Measurements from ENCODE around the gene TIMM44.
A peak's percentile ranks its signal among the peaks of the same experiment; 100 is the strongest.

Gene TIMM44

DNA sequence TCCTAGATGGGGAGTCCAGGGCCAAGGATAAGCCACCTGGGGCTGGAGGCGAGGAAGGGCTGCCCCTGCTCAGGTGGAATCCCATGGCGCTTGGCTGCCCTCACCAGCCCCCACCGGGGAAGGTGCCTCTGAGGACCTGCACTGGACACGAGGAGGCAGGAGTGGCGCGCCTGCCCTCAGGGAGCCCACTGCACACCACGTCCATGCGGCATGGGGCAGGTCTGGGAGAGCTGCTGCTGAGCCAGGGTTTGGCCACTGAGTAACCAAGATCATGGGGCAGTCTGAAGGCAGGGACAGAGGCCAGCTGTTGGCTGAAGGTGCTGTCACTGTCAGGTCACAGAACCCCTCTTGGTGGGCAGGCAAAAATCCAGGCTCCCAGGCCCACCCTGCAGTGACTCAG lies 36.1 kb upstream of the TIMM44 start:
- no CpG with 5 or more reads among the region's 8 CpGs for WGBS, 2 donors (ENCODE audit: extremely low coverage in 2 of 2, insufficient read length in 2 of 2, insufficient replicate concordance in 1 of 2)
- no peak overlapping the region for H3K18ac ChIP-seq (ENCODE audit: low read length)
- H3K4ac ChIP-seq (ENCODE audit: low read length) = peak overlapping the region; percentile 31

DNA sequence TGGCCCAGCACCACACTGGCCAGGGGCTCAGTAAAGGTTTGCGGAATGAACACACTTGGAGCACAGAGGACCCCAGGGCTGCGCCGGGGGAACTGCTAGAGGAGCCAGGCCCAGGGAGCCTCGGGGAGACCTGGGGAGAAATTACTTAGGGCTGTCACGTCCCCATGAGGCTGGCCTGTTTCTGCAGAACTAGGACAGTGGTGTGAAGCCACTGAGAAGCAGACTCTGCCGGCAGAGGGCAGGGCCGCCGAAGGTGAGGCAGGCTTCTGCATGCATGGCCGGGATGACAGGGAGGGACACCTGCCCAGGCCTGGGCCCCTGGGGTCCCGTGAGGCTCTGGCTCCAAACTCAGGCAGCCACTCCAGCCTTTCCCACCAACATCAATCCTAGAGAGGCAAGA lies 35.5 kb upstream of the TIMM44 start:
- Histone ChIP-seq H4K8ac (ENCODE audit: low read depth, low read length) (no peak overlapping the region), H3K36me3 (replicated peaks in 1 of 2; ENCODE audit: control insufficient read depth in 2 of 2, insufficient read depth in 2 of 2, low read length in 2 of 2) (peaks cover 76 to 96% of the 10 kb centered on the region in 2 donors), H3K79me1 (ENCODE audit: low read depth, low read length) (peaks cover 25% of the 10 kb centered on the region), H2AFZ (ENCODE audit: low read length) (no peak overlapping the region), H3K14ac (ENCODE audit: low read length) (no peak overlapping the region), H2BK120ac (ENCODE audit: low read depth, low read length) (no peak overlapping the region), H3K27ac (replicated peaks; ENCODE audit: low read length) (no peak overlapping the region), H3K4me1 (ENCODE audit: control insufficient read depth in 2 of 2, insufficient read depth in 1 of 2, low read depth in 1 of 2, low read length in 2 of 2) (peaks cover 0 to 2% of the 10 kb centered on the region in 2 donors), H4K91ac (ENCODE audit: low read depth, low read length, poor library complexity) (no peak overlapping the region), H2BK5ac (ENCODE audit: low read length) (no peak overlapping the region), H3K4ac (ENCODE audit: low read length) (no peak overlapping the region), H3K18ac (ENCODE audit: low read length) (peak overlapping the region; percentile 13), H2BK12ac (ENCODE audit: low read length) (no peak overlapping the region), H2BK15ac (ENCODE audit: low read length) (no peak overlapping the region), H3K4me2 (ENCODE audit: insufficient read depth, low read length, poor library complexity, severe bottlenecking) (no peak overlapping the region), H2AK5ac (ENCODE audit: low read depth, low read length) (no peak overlapping the region), H3K4me3 (ENCODE audit: low read length in 2 of 2) (no peak overlapping the region), H3K23ac (ENCODE audit: low read depth, low read length, poor library complexity) (no peak overlapping the region), H3K9me3 (replicated peaks in 1 of 2; ENCODE audit: control insufficient read depth in 2 of 2, insufficient read depth in 1 of 2, low read depth in 1 of 2, low read length in 2 of 2) (no peaks in the 10 kb centered on the region), H3K9ac (ENCODE audit: low read depth, low read length, poor library complexity) (no peak overlapping the region), H3K27me3 (ENCODE audit: control insufficient read depth in 3 of 3, insufficient read depth in 3 of 3, low read depth in 1 of 3, low read length in 3 of 3) (no peaks in the 10 kb centered on the region)
- WGBS, 2 donors (ENCODE audit: extremely low coverage in 2 of 2, insufficient read length in 2 of 2, insufficient replicate concordance in 1 of 2) = no CpG with 5 or more reads among the region's 10 CpGs
- DNase-seq (ENCODE audit: low spot score) = no peak

More for the DNA sequence above, 36.1 kb upstream of the TIMM44 start:
- DNase-seq (ENCODE audit: low spot score) = no peak
- Histone ChIP-seq H3K14ac (ENCODE audit: low read length) (no peak overlapping the region), H2BK12ac (ENCODE audit: low read length) (no peak overlapping the region), H3K4me3 (ENCODE audit: low read length in 2 of 2) (no peak overlapping the region), H3K9me3 (replicated peaks in 1 of 2; ENCODE audit: control insufficient read depth in 2 of 2, insufficient read depth in 1 of 2, low read depth in 1 of 2, low read length in 2 of 2) (no peaks in the 10 kb centered on the region), H3K27ac (replicated peaks; ENCODE audit: low read length) (no peak overlapping the region), H3K23ac (ENCODE audit: low read depth, low read length, poor library complexity) (peak overlapping the region; percentile 70), H2BK120ac (ENCODE audit: low read depth, low read length) (no peak overlapping the region), H2BK15ac (ENCODE audit: low read length) (no peak overlapping the region), H4K91ac (ENCODE audit: low read depth, low read length, poor library complexity) (peak overlapping the region; percentile 41), H3K4me1 (ENCODE audit: control insufficient read depth in 2 of 2, insufficient read depth in 1 of 2, low read depth in 1 of 2, low read length in 2 of 2) (peaks cover 0 to 2% of the 10 kb centered on the region in 2 donors), H2BK5ac (ENCODE audit: low read length) (no peak overlapping the region), H3K4me2 (ENCODE audit: insufficient read depth, low read length, poor library complexity, severe bottlenecking) (no peak overlapping the region), H3K36me3 (replicated peaks in 1 of 2; ENCODE audit: control insufficient read depth in 2 of 2, insufficient read depth in 2 of 2, low read length in 2 of 2) (peaks cover 79 to 96% of the 10 kb centered on the region in 2 donors), H3K27me3 (ENCODE audit: control insufficient read depth in 3 of 3, insufficient read depth in 3 of 3, low read depth in 1 of 3, low read length in 3 of 3) (no peaks in the 10 kb centered on the region), H4K8ac (ENCODE audit: low read depth, low read length) (no peak overlapping the region), H2AK5ac (ENCODE audit: low read depth, low read length) (no peak overlapping the region), H2AFZ (ENCODE audit: low read length) (no peak overlapping the region), H3K79me1 (ENCODE audit: low read depth, low read length) (peaks cover 30% of the 10 kb centered on the region), H3K9ac (ENCODE audit: low read depth, low read length, poor library complexity) (no peak overlapping the region)

DNA sequence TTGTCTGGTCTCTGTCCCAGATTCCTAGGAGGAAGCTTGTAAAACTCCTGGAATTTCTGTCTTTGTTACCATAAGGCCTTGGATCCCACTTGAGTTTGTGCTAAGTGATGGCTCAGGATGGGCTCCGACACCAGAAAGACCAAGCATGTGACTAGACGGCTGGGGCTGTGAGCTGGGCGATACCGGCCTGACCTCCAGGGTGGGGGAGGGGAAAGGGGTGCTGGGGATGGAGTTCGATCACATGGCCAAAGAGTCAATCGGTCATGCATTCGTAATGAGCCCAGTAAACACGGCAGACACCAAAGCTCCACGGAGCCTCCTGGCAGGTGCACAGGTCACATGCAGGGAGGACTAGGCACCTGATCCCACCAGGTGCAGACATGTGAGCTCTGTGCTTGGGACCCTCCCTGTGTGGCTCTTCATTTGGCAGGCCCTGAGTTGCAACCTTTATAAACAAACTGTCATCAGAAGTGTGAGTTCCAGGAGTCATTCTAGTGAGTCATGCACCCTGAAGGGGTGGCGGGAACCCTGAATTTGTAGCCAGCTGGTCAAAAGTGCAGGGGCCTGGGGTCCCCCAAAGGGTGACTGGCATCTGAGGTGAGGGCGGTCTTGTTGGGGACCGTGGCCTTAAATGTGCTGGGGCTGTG lies 34.8 kb upstream of the TIMM44 start:
- no peak overlapping the region for H4K91ac ChIP-seq (ENCODE audit: low read depth, low read length, poor library complexity)
- peaks cover 0 to 2% of the 10 kb centered on the region in 2 donors for H3K4me1 ChIP-seq (ENCODE audit: control insufficient read depth in 2 of 2, insufficient read depth in 1 of 2, low read depth in 1 of 2, low read length in 2 of 2)
- no peak overlapping the region for H2BK120ac ChIP-seq (ENCODE audit: low read depth, low read length)
- peaks cover 76 to 96% of the 10 kb centered on the region in 2 donors for H3K36me3 ChIP-seq (replicated peaks in 1 of 2; ENCODE audit: control insufficient read depth in 2 of 2, insufficient read depth in 2 of 2, low read length in 2 of 2)
- H3K14ac ChIP-seq (ENCODE audit: low read length) = no peak overlapping the region
- WGBS, 2 donors (ENCODE audit: extremely low coverage in 2 of 2, insufficient read length in 2 of 2, insufficient replicate concordance in 1 of 2) = no CpG with 5 or more reads among the region's 12 CpGs
- H3K4me2 ChIP-seq (ENCODE audit: insufficient read depth, low read length, poor library complexity, severe bottlenecking) = no peak overlapping the region
- no peaks in the 10 kb centered on the region for H3K9me3 ChIP-seq (replicated peaks in 1 of 2; ENCODE audit: control insufficient read depth in 2 of 2, insufficient read depth in 1 of 2, low read depth in 1 of 2, low read length in 2 of 2)
- no peak overlapping the region for H2BK15ac ChIP-seq (ENCODE audit: low read length)
- DNase-seq (ENCODE audit: low spot score) = no peak
- no peak overlapping the region for H3K23ac ChIP-seq (ENCODE audit: low read depth, low read length, poor library complexity)
- H3K18ac ChIP-seq (ENCODE audit: low read length) = no peak overlapping the region
- peaks cover 18% of the 10 kb centered on the region for H3K79me1 ChIP-seq (ENCODE audit: low read depth, low read length)
- H2BK12ac ChIP-seq (ENCODE audit: low read length) = no peak overlapping the region
- no peak overlapping the region for H3K9ac ChIP-seq (ENCODE audit: low read depth, low read length, poor library complexity)
- no peak overlapping the region for H3K4me3 ChIP-seq (ENCODE audit: low read length in 2 of 2)
- no peak overlapping the region for H3K4ac ChIP-seq (ENCODE audit: low read length)
- no peak overlapping the region for H3K27ac ChIP-seq (replicated peaks; ENCODE audit: low read length)
- no peak overlapping the region for H2BK5ac ChIP-seq (ENCODE audit: low read length)
- H2AFZ ChIP-seq (ENCODE audit: low read length) = no peak overlapping the region
- no peak overlapping the region for H4K8ac ChIP-seq (ENCODE audit: low read depth, low read length)
- no peak overlapping the region for H2AK5ac ChIP-seq (ENCODE audit: low read depth, low read length)
- no peaks in the 10 kb centered on the region for H3K27me3 ChIP-seq (ENCODE audit: control insufficient read depth in 3 of 3, insufficient read depth in 3 of 3, low read depth in 1 of 3, low read length in 3 of 3)

DNA sequence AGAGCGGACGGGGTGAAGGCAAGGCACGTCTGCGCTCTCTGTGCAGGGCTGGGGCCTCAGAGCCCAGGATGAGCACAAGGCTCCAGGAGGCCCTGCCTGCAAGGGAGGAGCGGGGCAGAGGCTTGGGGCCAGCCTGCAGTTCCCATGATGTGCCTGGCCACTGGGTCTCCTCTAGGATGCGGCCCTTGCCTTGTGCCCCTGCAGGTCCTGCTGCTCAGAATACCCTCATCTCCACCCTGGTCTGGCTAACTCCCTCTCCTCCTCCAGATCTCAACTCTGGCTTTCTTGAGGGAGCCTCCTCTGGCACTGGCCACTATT lies 34.2 kb upstream of the TIMM44 start:
- no peak overlapping the region for H3K27ac ChIP-seq (replicated peaks; ENCODE audit: low read length)
- H3K4ac ChIP-seq (ENCODE audit: low read length) = no peak overlapping the region
- H3K4me1 ChIP-seq (ENCODE audit: control insufficient read depth in 2 of 2, insufficient read depth in 1 of 2, low read depth in 1 of 2, low read length in 2 of 2) = peaks cover 0 to 2% of the 10 kb centered on the region in 2 donors
- no peak overlapping the region for H3K14ac ChIP-seq (ENCODE audit: low read length)
- peak overlapping the region in 1 of 2 donors; percentile 1 for H3K4me3 ChIP-seq (ENCODE audit: low read length in 2 of 2)
- H4K91ac ChIP-seq (ENCODE audit: low read depth, low read length, poor library complexity) = no peak overlapping the region
- H3K79me1 ChIP-seq (ENCODE audit: low read depth, low read length) = peaks cover 15% of the 10 kb centered on the region
- peaks cover 72 to 94% of the 10 kb centered on the region in 2 donors for H3K36me3 ChIP-seq (replicated peaks in 1 of 2; ENCODE audit: control insufficient read depth in 2 of 2, insufficient read depth in 2 of 2, low read length in 2 of 2)
- H2BK5ac ChIP-seq (ENCODE audit: low read length) = no peak overlapping the region
- no peak overlapping the region for H3K18ac ChIP-seq (ENCODE audit: low read length)
- no peaks in the 10 kb centered on the region for H3K9me3 ChIP-seq (replicated peaks in 1 of 2; ENCODE audit: control insufficient read depth in 2 of 2, insufficient read depth in 1 of 2, low read depth in 1 of 2, low read length in 2 of 2)
- H2BK12ac ChIP-seq (ENCODE audit: low read length) = no peak overlapping the region
- H2BK120ac ChIP-seq (ENCODE audit: low read depth, low read length) = no peak overlapping the region
- no peak overlapping the region for H3K4me2 ChIP-seq (ENCODE audit: insufficient read depth, low read length, poor library complexity, severe bottlenecking)
- no CpG with 5 or more reads among the region's 6 CpGs for WGBS, 2 donors (ENCODE audit: extremely low coverage in 2 of 2, insufficient read length in 2 of 2, insufficient replicate concordance in 1 of 2)
- no peak overlapping the region for H3K9ac ChIP-seq (ENCODE audit: low read depth, low read length, poor library complexity)
- no peak for DNase-seq (ENCODE audit: low spot score)
- no peak overlapping the region for H2BK15ac ChIP-seq (ENCODE audit: low read length)
- H2AK5ac ChIP-seq (ENCODE audit: low read depth, low read length) = no peak overlapping the region
- no peak overlapping the region for H2AFZ ChIP-seq (ENCODE audit: low read length)
- H3K27me3 ChIP-seq (ENCODE audit: control insufficient read depth in 3 of 3, insufficient read depth in 3 of 3, low read depth in 1 of 3, low read length in 3 of 3) = no peaks in the 10 kb centered on the region
- H4K8ac ChIP-seq (ENCODE audit: low read depth, low read length) = no peak overlapping the region
- no peak overlapping the region for H3K23ac ChIP-seq (ENCODE audit: low read depth, low read length, poor library complexity)

Data from neuronal stem cell (in vitro differentiated cells).